ENCODE measurements around the gene DDX39A.
"Not testable (repeated sequence)": the region's sequence is repeated elsewhere in the genome, so short reads cannot be mapped to it uniquely, and the experiment has no call there.

Gene DDX39A

DNA sequence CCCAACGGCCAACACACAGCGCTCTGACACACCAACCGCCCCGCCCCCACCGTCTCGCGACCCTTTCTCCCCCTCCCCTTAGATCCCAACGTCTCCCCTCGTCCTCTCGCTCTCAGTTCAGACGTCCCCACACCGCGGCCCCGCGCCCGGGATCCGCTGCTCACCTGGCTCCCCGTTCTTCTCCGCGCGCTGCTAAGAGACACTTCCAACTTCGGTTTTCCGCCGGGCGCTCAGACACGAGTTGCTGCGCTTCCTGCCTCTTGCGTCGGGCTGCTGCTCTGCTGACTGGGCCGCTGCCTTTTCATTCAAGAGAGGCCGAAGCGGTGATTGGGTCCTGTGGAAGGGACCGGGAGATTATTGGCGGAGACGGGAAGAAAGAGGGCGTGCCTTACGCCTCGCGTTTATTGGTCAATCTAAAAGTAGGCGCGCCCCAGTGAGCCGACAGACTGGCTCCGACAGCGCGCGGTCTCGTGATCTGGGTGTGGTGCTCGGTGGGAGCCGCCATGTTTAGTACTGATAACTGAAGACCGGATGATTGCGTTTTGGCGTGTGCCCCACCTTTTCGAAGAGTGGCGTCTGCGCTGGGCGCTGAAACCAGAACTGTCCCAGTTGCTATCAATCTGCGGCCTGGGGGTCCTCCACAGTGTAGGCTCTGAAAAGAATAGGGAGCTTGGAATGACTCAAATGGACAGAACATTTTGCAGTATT, at the start of gene DDX39A:
Gene DDX39A (minus strand): TSS at position 236 of the 708 bp plus-strand sequence. CDS start 6,121 bp downstream, outside the sequence.
- DNase-seq (ENCODE audit: low read depth in 2 of 3, low spot score in 2 of 3) = peak; percentile 83 to 93 (median 88)

- DNase-seq (ENCODE audit: low read depth in 2 of 3, low spot score in 2 of 3) = no peak
Measured at GRCh38 chr19:14467816-14468215, 48.7 kb upstream of the DDX39A start.

DNA sequence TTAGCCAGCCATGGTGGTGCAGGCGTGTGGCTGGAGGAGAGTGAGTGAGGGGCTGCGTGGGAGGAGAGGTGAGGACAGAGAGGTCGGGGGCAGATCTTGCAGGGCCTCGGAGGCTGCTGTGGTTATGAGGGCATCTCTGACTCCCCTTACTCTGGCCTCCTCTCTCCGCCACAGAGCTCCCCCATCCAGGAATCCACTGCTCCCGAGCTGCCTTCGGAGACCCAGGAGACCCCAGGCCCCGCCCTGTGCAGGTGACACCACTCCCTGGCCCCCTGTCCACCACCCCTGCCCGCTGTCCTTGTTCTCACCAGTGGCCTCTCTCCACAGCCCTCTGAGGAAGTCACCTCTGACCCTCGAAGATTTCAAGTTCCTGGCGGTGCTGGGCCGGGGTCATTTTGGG, 48.2 kb upstream of the DDX39A start:
- no peak for DNase-seq (ENCODE audit: low read depth in 2 of 3, low spot score in 2 of 3)

DNA sequence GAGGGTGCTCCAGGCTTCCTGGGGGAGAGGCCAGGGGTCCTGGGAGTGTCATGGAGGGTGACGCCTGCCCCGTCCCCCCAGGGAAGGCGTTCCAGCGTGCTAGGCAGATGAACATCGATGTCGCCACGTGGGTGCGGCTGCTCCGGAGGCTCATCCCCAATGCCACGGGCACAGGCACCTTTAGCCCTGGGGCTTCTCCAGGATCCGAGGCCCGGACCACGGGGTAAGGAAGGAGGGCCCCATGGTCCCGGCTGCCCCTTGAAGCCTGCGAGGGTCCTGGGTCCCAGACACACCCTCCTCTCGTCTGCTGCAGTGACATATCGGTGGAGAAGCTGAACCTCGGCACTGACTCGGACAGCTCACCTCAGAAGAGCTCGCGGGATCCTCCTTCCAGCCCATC, 44.6 kb upstream of the DDX39A start:
- DNase-seq (ENCODE audit: low read depth in 2 of 3, low spot score in 2 of 3) = no peak

DNA sequence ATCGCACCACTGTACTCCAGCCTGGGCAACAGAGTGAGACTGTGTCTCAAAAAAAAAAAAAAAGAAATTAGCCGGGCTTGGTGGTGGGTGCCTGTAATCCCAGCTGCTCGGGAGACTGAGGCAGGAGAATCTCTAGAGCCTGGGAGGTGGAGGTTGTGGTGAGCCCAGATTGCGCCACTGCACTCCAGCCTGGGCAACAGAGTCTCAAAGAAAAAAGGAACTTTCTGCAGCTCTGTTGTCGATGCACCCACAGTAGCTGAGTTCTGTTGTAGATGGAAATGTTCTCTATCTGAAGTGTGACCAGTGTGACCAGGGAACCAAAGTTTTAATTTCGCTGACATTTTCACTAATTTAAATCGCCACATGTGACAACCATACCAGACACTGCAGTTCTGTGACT, 43.3 kb upstream of the DDX39A start:
- not testable (repeated sequence) for DNase-seq (ENCODE audit: low read depth in 2 of 3, low spot score in 2 of 3)

- no peak for DNase-seq (ENCODE audit: low read depth in 2 of 3, low spot score in 2 of 3)
Measured at GRCh38 chr19:14460935-14461334, 41.8 kb upstream of the DDX39A start.

- no peak for DNase-seq (ENCODE audit: low read depth in 2 of 3, low spot score in 2 of 3)
Measured at GRCh38 chr19:14459703-14460102, 40.6 kb upstream of the DDX39A start.

DNA sequence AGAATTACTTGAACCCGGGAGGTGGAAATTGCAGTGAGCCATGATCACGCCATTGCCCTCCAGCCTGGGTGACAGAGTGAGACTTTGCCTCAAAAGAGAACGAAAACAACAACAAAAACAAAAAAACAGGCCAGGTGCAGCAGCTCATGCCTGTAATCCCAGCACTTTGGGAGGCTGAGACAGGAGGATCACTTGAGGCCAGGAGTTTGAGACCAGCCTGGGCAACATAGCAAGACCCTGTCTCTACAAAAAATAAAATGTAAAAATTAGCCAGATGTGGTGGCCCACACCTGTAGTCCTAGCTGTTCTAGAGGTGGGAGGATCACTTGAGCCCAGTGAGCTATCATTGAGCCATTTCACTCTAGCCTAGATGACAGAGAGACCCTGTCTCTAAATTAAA, 33.2 kb upstream of the DDX39A start:
- DNase-seq (ENCODE audit: low read depth in 2 of 3, low spot score in 2 of 3) = not testable (repeated sequence)

GRCh38 chr19:14450876-14451275, 31.7 kb upstream of the DDX39A start:
- no peak for DNase-seq (ENCODE audit: low read depth in 2 of 3, low spot score in 2 of 3)

GRCh38 chr19:14450168-14450874, 31.2 kb upstream of the DDX39A start:
- peak in 2 of 3 experiments; percentile 31 to 63 for DNase-seq (ENCODE audit: low read depth in 2 of 3, low spot score in 2 of 3)

DNA sequence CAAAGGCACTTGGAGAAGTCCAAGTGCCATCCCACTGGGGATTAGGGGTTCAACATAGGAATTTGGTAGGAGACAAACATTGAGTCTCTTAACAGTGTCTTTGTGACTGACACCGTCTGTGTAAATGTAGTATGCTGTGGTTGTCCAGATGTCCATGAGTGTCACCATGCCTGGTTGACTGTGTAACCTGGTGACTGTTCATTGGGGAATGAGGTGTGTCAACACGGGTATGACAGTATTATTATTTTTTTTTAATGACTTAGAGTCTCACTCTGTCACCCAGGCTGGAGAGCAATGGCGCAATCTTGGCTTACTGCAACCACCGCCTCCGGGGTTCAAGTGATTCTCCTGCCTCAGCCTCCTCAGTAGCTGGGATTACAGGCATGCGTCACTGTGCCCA, 30.2 kb upstream of the DDX39A start:
- DNase-seq (ENCODE audit: low read depth in 2 of 3, low spot score in 2 of 3) = no peak

DNA sequence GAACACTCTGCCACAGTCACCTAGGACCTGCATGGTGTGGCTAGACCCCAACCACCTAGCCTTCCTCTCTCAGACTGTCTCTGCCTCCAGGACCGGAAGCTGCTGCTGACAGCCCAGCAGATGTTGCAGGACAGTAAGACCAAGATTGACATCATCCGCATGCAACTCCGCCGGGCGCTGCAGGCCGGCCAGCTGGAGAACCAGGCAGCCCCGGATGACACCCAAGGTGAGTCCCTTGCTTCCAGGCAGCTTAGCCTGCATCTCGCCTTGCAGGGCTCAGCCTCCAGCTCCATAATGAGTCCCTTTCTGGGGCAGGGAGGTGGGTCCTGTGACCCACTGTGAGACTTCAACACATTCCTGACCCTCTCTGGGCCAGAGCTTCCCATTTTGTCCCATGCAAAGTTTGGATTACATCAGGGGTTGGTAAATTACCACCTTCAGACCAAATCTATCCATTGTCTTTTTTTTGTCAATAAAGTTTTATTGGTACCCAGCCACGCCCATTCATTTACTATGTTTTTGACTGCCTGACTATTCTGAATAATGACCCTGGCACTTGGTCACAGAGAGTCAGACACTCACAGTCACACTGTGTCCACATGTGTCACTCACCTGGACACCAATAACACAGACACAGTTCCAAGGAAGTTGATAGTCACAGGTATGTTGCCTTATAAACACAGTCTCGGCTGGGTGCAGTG, 27.3 kb upstream of the DDX39A start:
- no peak for DNase-seq (ENCODE audit: low read depth in 2 of 3, low spot score in 2 of 3)

GRCh38 chr19:14443632-14444216, 24.6 kb upstream of the DDX39A start:
- no peak for DNase-seq (ENCODE audit: low read depth in 2 of 3, low spot score in 2 of 3)

DNA sequence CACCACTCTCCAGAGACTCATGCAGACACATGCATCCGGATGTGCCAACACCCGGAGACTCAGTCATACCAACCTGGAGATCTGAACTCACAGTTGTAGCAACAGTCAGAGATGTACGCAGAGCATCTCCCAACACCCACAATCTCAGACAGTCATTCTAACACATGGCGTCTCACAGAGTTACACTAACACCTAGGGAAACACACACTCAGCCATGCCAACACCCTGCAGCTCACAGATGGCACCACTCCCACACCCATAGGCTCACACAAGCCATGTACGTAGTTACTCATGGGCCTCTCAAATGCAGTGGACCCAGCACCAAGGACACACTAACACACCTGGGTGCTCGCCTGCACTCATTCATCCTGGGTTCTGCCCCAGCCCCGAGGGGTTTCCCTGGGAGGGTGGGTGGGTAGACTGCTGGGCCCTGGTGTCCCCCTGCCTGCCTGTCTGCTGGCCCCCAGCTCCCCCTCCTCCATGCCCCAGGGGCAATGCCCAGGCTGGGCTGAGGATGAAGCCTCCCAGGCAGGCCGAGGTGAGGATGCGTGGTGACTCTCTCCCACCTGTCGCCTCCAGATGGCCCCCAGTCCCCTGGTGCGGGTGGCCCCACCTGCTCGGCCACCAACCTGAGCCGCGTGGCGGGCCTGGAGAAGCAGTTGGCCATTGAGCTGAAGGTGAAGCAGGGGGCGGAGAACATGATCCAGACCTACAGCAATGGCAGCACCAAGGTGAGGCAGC, 23.9 kb upstream of the DDX39A start:
- no peak for DNase-seq (ENCODE audit: low read depth in 2 of 3, low spot score in 2 of 3)

DNA sequence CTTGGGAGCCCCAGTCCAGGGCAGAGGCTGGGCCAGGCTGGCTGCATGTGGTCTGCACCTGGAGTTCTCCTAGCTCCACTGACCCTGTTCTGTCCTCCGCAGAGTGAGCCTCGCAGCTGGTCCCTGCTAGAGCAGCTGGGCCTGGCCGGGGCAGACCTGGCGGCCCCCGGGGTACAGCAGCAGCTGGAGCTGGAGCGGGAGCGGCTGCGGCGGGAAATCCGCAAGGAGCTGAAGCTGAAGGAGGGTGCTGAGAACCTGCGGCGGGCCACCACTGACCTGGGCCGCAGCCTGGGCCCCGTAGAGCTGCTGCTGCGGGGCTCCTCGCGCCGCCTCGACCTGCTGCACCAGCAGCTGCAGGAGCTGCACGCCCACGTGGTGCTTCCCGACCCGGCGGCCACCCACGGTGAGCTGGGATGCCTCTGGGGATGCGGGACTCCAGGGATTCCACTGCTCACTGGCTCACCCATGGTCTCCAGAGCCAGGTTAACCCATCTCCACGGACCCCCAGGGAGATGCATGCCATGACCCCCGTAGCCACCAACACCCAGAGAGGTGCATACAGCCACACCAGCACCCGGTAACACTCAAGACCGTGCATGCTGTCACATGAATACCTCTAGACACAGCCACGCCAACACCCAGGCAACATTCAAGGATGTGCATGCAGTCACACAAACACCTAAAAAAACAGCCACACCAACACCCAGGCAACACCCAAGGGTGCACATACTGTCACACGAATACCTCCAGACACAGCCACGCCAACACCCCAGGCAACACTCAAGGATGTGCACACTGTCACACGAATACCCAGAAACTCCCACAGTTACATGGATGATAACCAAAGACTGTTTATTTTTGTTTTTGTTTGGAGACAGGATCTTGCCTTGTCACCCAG, 22.1 kb upstream of the DDX39A start:
- no peak for DNase-seq (ENCODE audit: low read depth in 2 of 3, low spot score in 2 of 3)

DNA sequence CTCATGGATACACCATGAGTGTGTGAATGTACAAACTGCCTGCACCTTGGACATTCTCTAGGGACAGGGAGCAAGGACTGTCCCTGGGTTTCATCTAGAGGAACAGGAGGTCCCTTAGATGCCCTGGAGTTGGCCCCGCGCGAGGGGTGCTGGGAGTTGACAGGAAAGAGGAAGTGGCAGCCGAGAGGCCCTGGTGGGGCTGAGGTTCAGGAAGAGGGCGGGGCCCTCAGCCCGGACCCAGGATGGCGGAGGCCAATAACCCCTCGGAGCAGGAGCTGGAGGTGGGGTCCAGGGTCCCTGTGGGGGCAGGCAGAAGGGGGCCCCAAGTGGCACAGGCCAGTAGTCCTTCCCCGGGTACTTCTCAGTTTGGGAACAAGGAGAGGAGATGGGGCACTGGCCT, 20.9 kb upstream of the DDX39A start:
- peak; percentile 51 to 65 (median 63) for DNase-seq (ENCODE audit: low read depth in 2 of 3, low spot score in 2 of 3)

DNA sequence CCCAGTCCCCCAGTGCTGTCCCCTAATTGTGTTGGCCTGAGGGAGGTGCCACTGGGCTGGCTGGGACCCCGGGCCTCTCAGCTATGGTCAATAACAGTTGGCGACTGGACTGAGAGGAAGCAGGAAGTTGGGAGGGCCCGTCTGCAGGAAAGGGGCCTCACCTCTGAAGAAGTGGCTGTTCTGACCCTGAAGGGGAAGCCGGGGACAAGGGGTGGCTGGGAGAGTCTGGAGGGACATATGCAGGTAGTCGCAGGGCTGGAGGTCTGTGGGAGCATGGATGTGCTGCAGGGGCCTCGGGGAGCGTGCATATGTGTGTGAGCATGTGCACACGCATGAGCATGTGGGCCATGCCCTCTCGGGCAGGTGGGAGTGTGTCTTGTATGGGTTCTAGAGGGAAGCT, 19.9 kb upstream of the DDX39A start:
- DNase-seq (ENCODE audit: low read depth in 2 of 3, low spot score in 2 of 3) = no peak

GRCh38 chr19:14437578-14438140, 18.5 kb upstream of the DDX39A start:
- DNase-seq (ENCODE audit: low read depth in 2 of 3, low spot score in 2 of 3) = no peak

DNA sequence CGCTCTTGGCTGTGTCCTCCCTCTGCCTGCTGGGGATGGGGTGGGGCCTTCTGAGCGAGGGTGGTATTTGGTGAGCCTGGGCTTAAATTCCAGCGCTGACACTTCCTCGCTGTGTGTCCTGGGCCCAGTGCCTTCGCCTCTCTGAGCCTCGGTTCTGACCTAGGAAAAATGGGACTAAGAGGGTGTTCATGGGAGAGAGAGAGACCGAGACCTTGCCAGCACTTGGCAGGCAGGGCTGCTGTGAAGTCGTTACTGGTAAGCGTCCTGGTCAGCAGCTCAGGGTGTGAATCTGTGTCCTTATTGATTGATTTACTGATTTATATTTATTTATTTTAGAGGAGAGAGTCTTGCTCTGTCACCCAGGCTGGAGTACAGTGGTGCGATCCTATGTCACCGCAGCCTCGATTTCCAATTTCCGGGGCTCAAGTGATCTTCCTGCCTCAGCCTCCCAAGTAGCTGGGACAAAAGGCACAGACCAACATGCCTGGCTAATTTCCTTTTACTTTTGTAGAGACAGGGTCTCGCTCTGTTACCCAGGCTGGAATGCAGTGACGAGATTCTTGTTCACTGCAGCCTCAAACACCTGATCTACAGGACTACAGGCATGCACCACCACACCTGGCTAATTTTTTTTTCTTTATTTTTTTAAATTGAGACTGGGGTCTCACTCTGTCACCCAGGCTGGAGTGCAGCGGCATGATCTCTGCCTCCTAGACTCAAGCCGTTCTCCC, 16.3 kb upstream of the DDX39A start:
- no peak for DNase-seq (ENCODE audit: low read depth in 2 of 3, low spot score in 2 of 3)
